Measurements from ENCODE around the gene KCNK4.
"Not testable (repeated sequence)": the region's sequence is repeated elsewhere in the genome, so short reads cannot be mapped to it uniquely, and the experiment has no call there.

KCNK4 gene

DNA sequence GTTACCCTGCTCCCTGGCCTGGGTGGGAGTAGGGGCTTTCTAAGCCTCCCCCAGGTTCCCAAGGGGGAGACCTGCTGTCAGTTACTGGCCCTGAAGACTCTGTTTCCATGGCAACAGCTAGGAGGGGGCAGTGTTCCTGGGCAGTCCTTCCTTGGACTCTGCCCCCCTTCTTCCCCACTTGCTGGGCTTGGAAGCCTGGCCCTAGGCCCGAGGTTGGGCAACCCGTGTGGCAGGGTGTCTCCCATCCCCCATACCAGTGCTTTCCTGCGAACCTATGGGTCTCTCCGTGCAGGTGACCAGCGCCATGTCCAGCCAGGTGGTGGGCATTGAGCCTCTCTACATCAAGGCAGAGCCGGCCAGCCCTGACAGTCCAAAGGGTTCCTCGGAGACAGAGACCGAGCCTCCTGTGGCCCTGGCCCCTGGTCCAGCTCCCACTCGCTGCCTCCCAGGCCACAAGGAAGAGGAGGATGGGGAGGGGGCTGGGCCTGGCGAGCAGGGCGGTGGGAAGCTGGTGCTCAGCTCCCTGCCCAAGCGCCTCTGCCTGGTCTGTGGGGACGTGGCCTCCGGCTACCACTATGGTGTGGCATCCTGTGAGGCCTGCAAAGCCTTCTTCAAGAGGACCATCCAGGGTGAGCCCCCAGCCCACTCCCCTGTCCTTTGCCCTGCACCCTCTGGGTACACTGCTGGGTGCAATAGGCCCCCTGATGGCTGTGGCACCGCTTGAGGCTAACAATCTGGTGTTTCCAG, 15.9 kb downstream of the KCNK4 start:
- TF ChIP-seq, protein P1, sequence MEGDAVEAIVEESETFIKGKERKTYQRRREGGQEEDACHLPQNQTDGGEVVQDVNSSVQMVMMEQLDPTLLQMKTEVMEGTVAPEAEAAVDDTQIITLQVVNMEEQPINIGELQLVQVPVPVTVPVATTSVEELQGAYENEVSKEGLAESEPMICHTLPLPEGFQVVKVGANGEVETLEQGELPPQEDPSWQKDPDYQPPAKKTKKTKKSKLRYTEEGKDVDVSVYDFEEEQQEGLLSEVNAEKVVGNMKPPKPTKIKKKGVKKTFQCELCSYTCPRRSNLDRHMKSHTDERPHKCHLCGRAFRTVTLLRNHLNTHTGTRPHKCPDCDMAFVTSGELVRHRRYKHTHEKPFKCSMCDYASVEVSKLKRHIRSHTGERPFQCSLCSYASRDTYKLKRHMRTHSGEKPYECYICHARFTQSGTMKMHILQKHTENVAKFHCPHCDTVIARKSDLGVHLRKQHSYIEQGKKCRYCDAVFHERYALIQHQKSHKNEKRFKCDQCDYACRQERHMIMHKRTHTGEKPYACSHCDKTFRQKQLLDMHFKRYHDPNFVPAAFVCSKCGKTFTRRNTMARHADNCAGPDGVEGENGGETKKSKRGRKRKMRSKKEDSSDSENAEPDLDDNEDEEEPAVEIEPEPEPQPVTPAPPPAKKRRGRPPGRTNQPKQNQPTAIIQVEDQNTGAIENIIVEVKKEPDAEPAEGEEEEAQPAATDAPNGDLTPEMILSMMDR (conservative IDR thresholded peaks at IDR 0.05; ENCODE audit: low read length), result no peak
- H3K4me3 ChIP-seq (ENCODE audit: low read length), result peak overlapping the region; percentile 75
- DNase-seq (ENCODE audit: low read depth), result peak; percentile 12

DNA sequence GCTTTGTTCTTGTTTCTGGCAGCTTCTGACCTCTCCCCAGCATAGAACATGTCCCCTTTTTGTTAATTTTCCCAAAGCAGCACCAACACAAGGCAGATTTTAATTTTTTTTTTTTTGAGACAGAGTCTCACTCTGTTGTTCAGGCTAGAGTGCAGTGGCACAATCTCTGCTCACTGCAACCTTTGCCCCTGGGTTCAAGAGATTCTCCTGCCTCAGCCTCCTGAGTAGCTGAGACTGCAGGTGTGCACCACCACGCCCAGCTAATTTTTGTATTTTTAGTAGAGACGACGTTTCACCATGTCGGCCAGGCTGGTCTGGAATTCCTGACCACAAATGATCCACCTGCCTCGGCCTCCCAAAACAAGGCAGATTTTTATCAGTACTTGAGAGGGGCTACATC, 16.7 kb downstream of the KCNK4 start:
- not testable (repeated sequence) for H3K4me3 ChIP-seq (ENCODE audit: low read length); DNase-seq (ENCODE audit: low read depth)

DNA sequence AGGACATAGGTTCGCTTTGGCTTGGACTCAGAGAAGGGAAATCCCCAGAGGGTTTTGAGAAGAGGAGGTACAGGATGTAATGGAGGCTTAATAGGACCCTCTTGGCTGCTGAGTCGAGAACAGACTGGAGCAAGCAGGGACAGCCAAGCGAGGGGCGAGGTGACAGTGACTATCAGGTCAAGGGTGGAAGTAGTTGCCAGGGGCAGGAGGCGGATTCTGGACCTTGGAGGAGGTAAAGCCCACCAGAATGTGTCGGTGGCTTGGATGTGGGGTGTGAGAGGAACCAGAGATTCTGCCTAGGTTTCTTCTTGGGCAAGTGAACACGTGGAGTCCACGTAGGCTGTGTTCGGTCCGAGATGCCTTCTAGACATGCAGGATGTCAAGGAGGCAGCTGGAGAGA, 21.8 kb downstream of the KCNK4 start:
- no peak overlapping the region for H3K4me3 ChIP-seq (ENCODE audit: low read length)
- TF ChIP-seq, protein P1 (conservative IDR thresholded peaks at IDR 0.05; ENCODE audit: low read length), result no peak
- DNase-seq (ENCODE audit: low read depth), result no peak

DNA sequence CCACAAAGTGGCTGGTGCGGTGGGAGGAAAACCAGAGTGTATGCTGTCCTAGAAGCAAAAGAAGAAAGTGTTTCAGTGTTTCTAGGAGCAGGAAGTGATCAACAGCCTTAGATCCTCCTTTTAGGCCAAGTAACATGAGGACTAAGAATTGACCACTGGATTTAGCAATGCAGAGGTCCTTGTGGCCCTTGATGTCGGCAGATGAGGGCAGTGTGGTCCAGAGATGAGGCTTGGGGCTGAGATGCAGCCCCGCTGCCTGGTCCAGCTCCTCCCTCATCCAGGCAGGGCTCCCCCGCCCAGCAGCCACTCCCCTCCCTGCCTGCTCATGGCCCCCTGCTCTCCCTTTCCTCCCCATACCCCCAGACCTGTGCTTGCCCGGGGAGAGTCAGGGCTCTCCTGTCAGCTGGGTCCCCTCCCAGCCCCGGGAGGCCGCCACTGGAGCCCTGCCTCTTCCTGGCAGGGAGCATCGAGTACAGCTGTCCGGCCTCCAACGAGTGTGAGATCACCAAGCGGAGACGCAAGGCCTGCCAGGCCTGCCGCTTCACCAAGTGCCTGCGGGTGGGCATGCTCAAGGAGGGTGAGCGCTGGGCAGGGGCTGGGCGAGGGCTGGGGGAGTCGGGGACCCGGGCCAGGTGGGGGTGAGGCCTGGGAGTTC, 22.5 kb downstream of the KCNK4 start:
- peak overlapping the region; percentile 33 for H3K4me3 ChIP-seq (ENCODE audit: low read length)
- TF ChIP-seq, protein P1 (conservative IDR thresholded peaks at IDR 0.05; ENCODE audit: low read length), result no peak
- DNase-seq (ENCODE audit: low read depth), result peak; percentile 56

DNA sequence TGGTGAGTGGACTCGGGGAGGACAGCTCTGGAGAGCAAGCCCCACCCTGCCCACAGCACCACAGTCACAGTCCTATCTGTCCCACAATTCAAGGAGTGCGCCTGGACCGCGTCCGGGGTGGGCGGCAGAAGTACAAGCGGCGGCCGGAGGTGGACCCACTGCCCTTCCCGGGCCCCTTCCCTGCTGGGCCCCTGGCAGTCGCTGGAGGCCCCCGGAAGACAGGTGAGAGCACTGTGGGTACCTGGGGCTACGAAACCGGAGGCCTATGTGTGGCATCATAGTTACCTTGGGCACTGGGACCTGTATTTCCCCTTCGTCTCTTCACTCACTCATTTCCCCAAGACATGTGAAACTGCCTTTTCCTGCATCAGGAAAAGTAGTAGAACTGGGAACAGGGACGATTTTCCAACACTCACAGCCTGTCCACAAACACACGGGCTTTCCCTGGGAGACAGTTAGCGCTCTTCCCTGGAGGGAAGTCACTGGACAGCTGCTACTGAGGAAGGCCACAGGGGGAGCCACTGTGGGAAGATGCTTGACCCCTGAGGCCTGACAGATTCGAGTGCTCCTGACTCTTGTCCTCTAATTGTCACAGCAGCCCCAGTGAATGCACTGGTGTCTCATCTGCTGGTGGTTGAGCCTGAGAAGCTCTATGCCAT, 23.2 kb downstream of the KCNK4 start:
- TF ChIP-seq, protein P1 (conservative IDR thresholded peaks at IDR 0.05; ENCODE audit: low read length), result peak; percentile 27
- DNase-seq (ENCODE audit: low read depth), result no peak
- peak overlapping the region; percentile 33 for H3K4me3 ChIP-seq (ENCODE audit: low read length)

DNA sequence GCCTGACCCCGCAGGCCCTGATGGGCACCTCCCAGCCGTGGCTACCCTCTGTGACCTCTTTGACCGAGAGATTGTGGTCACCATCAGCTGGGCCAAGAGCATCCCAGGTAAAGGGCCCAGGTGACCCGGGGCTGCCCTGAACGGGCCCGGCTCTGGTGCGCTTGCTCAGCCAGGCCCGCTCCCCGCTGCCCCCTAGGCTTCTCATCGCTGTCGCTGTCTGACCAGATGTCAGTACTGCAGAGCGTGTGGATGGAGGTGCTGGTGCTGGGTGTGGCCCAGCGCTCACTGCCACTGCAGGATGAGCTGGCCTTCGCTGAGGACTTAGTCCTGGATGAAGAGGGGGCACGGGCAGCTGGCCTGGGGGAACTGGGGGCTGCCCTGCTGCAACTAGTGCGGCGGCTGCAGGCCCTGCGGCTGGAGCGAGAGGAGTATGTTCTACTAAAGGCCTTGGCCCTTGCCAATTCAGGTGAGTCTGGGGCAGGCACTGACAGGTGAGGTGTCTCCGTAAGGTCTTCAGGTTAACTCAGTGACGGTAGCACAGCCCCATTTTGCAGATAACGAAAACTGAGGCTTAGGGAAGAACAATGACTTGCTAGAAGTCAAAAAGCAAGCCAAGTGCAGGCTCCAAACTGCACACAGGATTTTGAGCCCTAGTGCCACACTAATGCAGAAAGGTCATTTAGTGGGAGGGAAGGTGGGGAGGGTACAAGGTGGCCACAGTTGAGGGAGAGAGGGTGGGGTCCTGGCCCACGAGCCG, 23.9 kb downstream of the KCNK4 start:
- no peak for DNase-seq (ENCODE audit: low read depth)
- TF ChIP-seq, protein P1 (conservative IDR thresholded peaks at IDR 0.05; ENCODE audit: low read length), result no peak
- H3K4me3 ChIP-seq (ENCODE audit: low read length), result no peak overlapping the region

DNA sequence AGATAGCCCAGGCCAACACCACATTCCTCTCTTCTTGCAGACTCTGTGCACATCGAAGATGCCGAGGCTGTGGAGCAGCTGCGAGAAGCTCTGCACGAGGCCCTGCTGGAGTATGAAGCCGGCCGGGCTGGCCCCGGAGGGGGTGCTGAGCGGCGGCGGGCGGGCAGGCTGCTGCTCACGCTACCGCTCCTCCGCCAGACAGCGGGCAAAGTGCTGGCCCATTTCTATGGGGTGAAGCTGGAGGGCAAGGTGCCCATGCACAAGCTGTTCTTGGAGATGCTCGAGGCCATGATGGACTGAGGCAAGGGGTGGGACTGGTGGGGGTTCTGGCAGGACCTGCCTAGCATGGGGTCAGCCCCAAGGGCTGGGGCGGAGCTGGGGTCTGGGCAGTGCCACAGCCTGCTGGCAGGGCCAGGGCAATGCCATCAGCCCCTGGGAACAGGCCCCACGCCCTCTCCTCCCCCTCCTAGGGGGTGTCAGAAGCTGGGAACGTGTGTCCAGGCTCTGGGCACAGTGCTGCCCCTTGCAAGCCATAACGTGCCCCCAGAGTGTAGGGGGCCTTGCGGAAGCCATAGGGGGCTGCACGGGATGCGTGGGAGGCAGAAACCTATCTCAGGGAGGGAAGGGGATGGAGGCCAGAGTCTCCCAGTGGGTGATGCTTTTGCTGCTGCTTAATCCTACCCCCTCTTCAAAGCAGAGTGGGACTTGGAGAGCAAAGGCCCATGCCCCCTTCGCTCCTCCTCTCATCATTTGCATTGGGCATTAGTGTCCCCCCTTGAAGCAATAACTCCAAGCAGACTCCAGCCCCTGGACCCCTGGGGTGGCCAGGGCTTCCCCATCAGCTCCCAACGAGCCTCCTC, 24.8 kb downstream of the KCNK4 start:
- not testable (repeated sequence) for DNase-seq (ENCODE audit: low read depth); H3K4me3 ChIP-seq (ENCODE audit: low read length)
